GM21447 (cell line): ENCODE results near the gene DNPEP.
A peak's percentile ranks its signal among the peaks of the same experiment; 100 is the strongest.

Source experiments
- ATAC-seq: cut with Tn5 transposase; IDR thresholded peaks from one replicate; pipeline ENCODE4 v1.9.1; 2021; ENCODE audit not compliant: unreplicated experiment

Gene DNPEP

DNA sequence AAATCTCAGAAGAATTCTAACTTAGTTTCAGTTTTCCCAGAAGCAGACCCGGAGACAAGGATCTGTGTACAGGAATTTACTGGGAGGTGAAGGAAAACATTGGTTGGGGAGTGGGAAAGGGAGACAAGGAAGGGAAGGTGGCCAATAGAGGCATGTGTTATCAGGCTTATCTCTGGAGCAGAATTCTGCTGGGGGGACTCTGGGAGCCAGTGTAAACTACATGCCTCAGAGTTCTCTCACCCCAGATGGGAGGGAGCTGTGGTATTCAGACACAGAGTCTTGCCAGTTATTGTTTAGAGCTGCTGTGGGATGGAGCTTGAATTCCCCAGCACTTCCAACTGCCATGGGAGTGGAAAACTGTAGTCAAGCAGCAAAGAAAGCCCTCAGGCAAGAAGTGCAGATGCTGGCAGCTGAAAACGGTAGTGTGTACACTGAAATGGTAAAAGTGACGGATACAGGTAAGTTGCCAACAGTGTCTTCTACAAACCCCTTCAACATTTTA is 19.0 kb downstream of the DNPEP start:
- no peak for ATAC-seq

DNA sequence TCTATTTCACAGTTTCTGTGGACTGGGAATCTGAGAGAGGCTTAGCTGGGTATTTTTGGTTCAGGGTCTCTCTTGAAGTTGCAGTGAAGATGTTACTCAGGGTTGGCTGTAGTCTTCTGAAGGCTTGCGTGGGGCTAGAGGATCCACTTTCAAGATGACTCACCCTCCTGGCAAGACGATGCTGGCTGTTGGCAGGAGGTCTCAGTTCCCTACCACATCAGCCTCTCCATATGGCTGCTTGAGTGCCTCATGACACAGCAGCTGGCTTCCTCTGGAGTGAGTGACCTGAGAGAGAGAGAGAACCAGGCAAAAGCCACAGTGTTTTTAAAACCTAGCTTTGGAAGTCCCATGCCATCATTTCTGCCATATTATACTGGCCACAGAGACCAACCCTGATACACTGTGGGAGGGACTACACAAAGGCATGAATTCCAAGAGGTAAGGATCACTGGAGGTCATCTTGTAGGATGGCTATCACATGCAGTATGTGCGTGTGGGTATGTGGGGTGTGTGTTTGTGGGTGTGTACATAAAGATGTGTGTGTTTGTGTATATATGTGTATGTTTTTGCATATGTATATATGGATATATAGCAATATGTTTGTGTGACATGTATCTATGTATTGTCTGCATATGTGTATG is 25.1 kb downstream of the DNPEP start:
- peak; percentile 91 for ATAC-seq

DNA sequence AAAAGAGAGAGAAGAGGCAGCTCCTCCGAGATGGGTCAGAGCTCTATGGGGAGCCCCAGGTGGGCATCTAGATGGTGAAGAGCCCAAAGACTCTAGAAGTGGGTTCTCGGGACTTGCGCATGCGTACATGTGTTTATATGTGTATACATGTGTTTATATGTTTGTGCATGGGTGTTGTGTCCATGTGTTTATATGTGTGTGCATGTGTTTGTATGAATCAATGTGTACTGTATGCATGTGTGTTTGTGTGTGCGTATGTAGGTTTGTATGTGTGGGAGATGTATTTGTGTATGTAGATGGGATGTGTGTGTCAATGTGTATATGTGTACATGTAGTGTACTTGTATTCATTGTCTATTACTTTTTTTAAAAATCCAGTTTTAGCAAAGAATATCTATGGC is 25.6 kb downstream of the DNPEP start:
- no peak for ATAC-seq

DNA sequence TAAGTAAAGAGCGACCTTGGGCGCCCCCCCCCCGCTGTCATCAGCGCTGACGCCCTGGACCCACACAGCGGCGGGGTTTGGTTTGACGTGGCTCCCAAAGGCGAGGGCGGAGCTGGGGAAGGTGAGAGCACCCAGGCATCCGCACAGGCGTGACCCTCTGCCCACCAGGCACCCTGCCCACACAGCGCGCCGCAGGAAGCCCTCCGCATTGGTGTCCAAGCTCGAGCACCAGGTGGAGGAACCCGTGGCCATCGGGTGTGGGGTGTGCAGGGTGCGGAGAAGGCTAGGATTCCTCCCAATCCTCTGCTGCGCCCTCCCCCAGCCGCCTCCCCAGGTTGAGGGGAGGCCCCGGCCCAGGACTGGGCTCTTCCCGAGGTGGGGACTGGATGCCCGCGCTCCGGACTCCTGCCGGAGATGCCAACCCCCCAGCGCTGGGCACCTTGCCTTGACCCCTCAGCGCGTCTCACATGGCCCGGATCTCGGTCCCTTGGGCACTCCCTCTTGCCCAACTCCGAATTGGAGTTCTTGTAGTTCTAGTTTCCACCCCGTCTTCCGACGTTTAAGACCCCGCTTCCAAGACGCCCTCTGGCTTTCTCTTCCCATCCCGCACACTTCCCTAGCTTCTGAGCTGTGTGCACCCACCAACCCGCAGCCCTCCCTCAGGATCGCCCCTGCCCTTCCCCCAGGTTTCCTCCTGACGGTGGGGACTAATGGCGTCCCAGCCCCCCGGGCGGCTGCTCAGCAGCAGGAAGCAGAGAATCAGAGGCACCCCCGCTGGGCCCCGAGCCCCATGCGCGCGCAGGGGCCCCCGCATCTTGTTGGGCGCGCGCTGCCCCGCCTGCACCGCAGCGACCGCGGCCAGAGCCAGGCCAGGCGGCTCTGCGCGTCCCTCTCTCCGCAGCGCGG is 29.3 kb downstream of the DNPEP start:
- ATAC-seq: no peak

DNA sequence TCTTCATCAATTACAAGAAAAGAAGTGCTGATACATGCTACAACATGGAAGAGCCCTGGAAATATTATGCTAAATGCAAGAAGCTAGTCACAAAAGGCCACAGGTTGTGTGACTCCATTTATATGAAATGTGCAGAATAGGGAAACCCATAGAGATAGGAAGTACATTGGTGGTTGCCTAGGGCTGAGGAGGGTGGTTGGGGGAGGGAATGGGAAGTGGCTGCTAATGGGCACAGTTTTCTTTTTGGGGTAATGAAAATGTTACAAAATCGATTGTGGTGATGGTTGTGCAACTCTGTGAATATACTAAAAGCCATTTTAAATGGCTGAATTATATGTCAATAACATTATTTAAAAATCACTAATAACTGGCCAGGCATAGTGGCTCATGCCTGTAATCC is 30.9 kb downstream of the DNPEP start:
- no peak for ATAC-seq

DNA sequence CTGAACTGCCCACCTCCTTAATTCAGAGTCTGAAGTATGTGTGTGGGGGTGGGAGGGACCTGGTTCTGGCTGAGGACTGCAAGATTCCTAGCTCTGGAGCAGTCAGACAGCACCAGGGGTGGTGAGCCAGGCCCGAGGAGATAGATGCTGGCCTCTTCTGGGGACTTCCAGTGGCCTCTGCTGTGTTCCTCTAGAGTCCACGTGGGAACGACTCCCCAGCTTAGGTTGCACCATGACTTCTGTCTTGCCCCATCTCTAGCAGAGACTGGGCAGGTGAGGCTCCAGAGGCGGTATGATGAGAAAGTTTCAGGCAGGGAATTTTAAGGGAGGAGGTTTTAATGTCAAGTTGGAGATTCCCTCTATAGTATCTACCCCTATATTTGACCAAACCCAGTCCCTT is 33.1 kb downstream of the DNPEP start:
- ATAC-seq: no peak

DNA sequence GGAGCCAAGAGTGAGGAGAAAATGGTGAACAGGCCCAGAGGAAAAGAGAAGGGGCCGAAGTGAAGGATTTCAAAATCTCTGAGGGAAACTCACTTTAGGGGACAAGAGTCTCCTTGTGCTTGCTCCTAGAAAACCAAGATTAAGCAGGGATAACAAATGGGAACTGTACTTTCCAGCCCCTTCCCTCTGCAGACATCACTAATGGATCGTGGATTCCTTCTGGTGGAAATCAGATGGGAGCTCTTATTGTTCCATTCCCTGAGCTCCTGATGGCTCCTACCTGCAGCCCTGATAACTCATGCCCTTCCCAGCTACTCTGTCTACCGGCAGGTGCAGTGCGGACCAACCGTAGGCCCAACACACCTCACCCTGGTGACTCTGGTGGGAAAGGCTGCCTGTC is 34.6 kb downstream of the DNPEP start:
- ATAC-seq: no peak

DNA sequence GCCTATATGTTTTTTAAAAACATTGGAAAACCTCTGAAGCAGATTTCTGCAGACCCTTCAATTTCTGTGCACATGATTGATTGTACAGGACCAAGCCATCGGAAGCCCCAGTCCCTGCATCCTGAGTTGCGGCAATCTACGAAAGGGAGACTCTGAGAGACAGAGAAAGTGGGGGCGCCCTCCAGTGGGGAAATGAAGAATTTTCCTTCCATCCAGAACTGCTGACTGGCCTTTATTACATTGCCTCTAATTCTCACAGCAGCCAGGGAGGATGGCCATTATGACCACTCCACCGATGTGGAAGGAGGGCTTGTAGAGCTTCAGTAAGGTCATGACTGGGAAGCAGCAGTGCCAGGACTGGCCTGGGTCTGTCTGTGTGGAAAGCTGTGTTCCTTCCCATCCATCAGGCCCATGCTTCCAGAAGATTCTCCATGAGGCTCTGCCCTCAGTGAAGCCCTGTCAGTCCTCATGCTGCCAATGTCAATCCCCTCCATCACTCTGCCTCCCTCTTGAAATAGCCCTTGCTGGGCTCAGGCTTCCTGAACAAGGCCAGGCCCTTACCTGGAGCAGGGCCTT is 35.2 kb downstream of the DNPEP start:
- ATAC-seq: peak; percentile 79

DNA sequence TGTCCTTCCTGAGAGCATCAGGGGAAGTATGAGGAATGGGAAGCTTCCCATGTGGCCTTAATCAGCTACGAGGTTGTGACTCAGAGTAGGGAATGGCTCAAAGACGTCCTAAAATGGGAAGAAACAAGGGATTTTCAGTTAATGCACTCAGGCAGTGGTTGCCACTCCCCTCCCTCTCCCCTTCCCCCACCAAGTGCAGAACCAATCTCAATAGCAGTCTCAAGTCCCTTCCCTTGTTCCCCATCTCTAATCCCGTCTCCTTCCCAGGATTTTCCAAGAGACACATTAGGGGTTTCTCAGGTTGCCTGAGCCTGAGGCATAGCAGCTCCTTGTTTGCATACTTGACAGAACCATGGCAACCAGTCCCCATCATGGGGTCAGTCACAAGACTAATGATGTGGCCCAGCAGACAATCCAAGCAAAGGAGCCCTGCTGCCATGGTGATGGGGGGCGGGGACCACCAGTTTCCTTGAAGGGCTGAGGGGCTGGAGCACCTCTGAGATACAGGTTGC is 36.9 kb downstream of the DNPEP start:
- no peak for ATAC-seq

DNA sequence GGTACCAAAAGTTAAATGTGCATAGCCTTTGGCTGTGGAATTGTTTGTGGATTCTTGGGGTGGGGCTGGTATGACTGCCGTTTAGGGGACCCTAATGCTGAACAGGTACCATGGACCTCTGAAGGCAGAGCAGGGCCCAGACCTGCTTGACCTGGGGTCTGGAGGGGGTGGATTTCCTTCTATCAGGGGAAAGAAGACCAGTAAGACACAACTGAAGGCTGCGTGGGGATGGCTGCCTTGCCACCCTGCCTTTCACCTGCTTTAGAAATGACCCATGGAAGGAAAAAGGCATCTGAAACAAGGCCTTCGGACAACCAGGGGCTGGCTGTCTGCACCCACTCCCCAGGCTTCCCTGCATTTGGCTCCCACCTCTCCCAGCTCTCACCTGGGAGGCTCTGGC is 37.5 kb downstream of the DNPEP start:
- ATAC-seq: no peak

DNA sequence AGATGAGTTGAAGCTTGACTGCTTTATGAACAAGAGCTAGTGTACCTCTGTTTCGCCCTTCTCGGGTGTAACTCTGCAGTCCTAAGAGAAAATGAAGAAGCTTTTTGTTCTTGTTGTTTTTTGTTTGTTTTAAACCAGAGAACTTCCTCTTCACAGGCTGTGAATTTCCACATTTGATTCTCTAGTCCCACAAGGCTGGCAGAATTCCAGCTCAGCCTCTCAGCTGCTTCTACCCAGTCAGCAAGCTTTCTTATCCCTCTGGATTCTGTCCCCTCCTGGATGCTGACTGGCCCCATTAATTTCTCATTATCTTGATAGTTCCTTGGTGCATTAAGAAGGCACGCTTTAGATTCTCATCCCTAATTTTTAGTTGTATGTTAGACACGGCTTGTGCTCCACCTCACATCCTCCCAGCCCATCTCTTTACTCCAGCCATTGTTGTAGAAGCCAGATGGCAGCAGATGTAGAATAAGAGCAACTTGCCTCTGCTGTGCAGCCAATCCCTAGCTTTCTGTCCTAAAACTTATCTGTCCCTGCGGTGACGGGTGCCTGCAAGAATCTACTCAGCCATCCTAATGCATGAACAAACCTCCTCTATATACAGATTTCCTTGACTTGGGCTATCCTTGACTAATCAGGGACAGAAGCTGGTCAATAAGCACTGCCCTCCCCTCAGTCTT is 42.8 kb downstream of the DNPEP start:
- ATAC-seq: no peak

DNA sequence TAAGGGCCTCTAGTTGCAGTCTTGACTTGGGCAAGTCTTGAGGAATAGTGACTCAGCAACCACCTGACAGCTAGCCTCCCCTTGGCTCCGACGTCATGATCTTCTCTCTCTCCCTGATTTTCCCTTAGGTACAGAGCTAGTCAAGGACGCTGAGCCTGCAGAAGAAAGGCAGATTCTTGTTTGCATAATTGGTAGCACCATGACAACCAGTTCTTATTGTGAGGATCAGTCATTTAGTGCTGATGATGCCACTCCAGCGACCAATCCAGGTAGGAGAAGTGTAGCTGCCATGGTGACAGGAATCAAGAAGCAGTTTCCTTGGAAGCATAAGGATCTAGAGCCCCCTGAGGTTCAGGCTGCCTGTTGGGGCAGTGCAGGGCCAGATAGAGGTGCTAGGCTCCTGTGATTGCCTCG is 52.3 kb downstream of the DNPEP start:
- ATAC-seq: no peak

DNA sequence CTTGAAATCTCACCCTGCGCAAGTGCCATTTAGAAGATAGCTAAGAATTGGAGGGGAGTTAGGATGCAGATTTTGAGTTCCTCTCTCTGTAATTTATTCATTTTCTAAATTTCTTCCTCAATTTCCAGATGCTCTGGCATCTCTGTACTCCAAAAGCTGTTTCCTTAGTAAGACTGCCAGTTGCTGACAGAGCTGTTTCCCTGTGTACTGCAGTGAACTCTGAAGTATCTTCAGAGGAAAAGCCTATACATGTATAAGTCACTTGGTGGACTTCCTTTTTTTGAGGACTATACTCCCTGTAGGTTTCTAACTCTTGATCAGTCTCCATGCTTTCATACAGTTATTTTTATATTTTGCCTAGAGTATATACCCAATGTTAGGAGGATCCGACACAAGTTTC is 53.6 kb downstream of the DNPEP start:
- ATAC-seq: no peak

DNA sequence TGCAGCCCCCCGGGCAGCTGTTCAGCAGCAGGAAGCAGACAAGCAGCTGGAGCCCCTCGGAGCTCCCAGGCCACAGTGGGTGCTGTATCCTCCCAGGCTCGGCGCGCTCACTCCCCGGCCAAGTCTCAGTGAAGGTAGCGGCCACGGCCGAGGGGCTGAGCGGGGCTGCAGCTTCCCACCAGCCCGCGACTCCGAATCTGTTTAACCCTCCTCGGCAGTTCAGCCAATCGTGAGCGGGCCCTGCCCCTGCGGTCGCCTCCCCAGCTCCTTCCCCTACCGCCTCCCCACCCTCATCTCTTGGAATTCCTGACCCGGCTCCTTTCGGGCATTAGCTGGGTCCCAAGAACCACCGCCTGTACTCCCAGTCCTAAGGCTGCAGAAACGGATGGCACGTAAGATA is 55.2 kb downstream of the DNPEP start, which contains the start of gene RESP18:
Gene RESP18 (minus strand): TSS at position 203 of the 400 bp plus-strand sequence.
- no peak for ATAC-seq

DNA sequence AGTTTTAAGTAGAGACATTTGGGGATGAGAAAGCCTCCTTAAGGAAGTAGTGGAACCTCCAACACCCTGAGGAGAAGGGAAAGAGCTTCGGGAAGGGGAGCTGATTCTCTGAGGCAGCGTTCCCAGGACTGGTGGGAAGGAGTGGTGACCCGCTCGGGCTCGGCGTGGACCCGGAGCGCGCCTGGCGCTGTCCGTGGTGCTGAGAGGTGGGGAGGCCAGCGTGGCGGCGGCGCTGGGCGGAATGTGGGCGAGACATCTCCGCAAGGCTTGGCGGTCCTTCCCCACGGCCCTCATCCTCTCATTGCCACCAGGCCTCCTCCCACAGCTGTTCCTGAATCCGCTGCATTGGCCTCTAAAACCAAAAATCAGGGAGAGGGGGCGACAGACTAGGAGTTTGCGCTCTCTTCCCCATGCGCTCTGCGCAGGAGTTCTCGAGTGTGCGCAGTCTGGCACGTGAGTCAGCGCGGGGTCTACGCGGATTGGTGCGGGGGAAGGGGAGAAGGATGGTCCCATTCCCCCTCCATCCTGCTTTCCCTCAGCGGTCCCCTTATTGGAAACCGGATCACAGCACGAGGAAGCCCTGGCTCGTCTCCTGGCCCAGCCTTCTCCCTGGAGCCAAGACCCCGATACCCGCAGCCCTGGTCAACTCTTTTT is 56.0 kb downstream of the DNPEP start:
- ATAC-seq: no peak

DNA sequence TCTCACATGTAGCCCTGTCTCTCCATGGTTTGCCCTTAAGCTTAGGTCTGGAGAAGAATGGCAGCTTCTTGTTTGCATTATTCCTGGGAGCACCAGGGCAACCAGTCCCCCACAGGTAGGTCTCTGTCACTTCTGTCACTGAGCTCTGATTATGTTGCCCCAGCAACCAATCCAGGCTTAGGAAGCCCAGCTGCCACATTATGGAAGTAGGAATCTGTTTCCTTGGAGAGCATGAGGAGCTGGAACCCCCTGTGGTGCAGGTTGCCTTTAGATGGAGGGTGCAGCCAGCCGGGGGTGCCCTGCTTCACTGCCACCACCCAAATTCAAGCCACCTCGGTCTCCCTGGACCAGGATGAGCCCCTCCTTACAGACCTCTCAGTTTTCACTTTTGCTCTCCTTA is 60.0 kb downstream of the DNPEP start:
- no peak for ATAC-seq

DNA sequence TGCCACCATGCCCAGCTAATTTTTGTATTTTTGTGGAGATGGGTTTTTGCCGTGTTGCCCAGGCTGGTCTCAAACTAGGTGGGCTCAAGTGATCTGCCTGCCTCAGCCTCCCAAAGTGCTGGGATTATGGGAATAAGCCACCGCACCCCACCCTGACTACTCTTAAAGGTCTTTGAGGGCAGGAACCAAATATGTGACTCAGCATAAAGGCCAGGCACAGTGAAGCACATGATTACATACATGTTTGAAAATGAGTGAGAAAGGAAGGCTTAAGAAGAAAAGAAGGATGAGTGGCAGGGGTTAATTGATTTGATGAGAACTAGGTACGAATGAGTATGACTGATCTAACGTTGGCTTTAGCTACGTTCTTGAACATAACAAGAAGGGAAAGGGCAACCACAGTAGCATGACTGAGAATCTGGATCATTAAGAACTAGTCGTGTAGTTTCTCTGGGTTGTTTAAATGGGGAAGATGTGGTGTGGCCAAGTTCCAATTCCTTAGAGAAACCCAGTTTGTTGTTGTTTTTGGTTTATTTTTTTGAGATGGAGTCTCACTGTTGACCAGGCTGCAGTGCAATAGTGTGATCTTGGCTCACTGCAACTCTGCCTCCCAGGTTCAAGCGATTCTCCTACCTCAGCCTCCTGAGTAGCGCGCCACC is 61.9 kb downstream of the DNPEP start:
- ATAC-seq: no peak

DNA sequence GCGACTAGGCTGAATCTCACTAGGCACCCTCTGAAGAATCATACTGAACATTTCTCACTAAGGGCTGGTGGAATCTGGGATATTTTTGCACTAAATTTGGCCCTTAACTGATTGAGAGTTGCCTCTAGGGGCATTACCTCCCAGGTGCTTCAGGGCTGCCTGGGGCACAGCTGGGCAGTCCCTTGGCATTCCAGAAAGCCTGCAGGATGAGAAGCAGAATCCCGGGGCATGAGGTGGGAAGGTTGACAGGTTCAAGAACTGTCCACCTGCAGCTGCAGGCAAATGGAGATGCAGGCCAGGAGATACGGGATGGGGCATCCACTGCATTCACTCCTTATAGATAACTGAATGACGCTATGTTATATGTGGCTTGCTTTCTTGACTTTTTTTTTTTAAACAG is 62.6 kb downstream of the DNPEP start:
- no peak for ATAC-seq

DNA sequence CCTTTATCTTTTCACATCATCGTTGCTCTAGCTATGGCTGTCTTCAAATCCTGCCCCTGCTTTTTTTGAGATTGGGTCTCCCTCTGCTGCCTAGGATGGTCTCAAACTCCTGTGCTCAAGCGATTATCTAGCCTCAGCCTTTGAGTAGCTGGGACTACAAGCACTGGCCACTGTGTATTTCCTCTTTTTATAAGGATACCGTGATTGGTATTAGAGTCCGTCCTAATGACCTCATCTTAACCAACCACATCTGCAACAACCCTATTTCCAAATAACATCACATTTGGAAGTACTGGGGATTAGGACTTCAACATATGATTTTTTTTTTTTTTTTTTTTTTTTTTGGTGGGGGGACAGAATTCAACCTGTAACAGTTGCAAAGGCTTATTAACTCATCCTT is 64.3 kb downstream of the DNPEP start:
- ATAC-seq: no peak
